H9 (cell line): ENCODE results near the gene PMAIP1. TPM values are rescaled to one million over a fixed set of nuclear protein-coding genes. Genes with fewer than 3 reads are reported as not detected.

ENCODE experiments used
- DNase-seq: peaks from one replicate; pipeline ENCODE4 v3.0.0-alpha.2; 2017
- H2AFZ ChIP-seq: one replicate; pipeline ENCODE4 v1.6.1; 2013; ENCODE audit warnings: mild to moderate bottlenecking, low read length, control low read depth, moderate library complexity
- H2AK5ac ChIP-seq: 2 replicates; pipeline ENCODE4 v1.6.1; 2013; ENCODE audit warnings: low read length, control low read depth, mixed read lengths; ENCODE audit not compliant: insufficient read length
- H2BK120ac ChIP-seq: one replicate; pipeline ENCODE4 v1.6.1; 2013; ENCODE audit warnings: low read depth, mild to moderate bottlenecking, low read length, control low read depth, inconsistent platforms; ENCODE audit not compliant: poor library complexity, severe bottlenecking
- H2BK12ac ChIP-seq: 2 replicates; pipeline ENCODE4 v1.6.1; 2013; ENCODE audit warnings: low read length, control low read depth, mixed read lengths, low read depth; ENCODE audit not compliant: insufficient read length
- H2BK15ac ChIP-seq: 2 replicates; pipeline ENCODE4 v1.6.1; 2013; ENCODE audit warnings: low read depth, low read length, control low read depth
- H2BK20ac ChIP-seq: one replicate; pipeline ENCODE4 v1.6.1; 2013; ENCODE audit warnings: low read depth, mild to moderate bottlenecking, low read length, control low read depth, inconsistent platforms; ENCODE audit not compliant: poor library complexity, severe bottlenecking
- H2BK5ac ChIP-seq: 2 replicates; pipeline ENCODE4 v1.6.1; 2013; ENCODE audit warnings: low read length, control low read depth, mixed read lengths; ENCODE audit not compliant: insufficient read length
- H3K14ac ChIP-seq: 2 replicates; pipeline ENCODE4 v1.6.1; 2013; ENCODE audit warnings: low read length, control low read depth; ENCODE audit not compliant: insufficient read depth
- H3K18ac ChIP-seq: 2 replicates; pipeline ENCODE4 v1.6.1; 2013; ENCODE audit warnings: low read depth, mild to moderate bottlenecking, mixed read lengths, low read length, control low read depth; ENCODE audit not compliant: insufficient read length
- H3K23ac ChIP-seq: 2 replicates; pipeline ENCODE4 v1.6.1; 2013; ENCODE audit warnings: low read length, control low read depth, mixed read lengths, low read depth; ENCODE audit not compliant: insufficient read length
- H3K23me2 ChIP-seq: 2 replicates; pipeline ENCODE4 v1.6.1; 2013; ENCODE audit warnings: low read depth, mild to moderate bottlenecking, mixed read lengths, low read length, control low read depth; ENCODE audit not compliant: insufficient read length, poor library complexity, severe bottlenecking
- H3K27ac ChIP-seq: 2 replicates; pipeline ENCODE4 v1.5.1; 2013; ENCODE audit warnings: low read length, control low read depth, mixed read lengths, low read depth; ENCODE audit not compliant: insufficient read length
- H3K27me3 ChIP-seq: 2 replicates; pipeline ENCODE4 v1.6.1; 2013; ENCODE audit warnings: low read length, control low read depth, inconsistent platforms; ENCODE audit not compliant: insufficient read depth
- H3K4ac ChIP-seq: 2 replicates; pipeline ENCODE4 v1.6.1; 2013; ENCODE audit warnings: low read depth, mild to moderate bottlenecking, control low read depth, inconsistent platforms, low read length, moderate library complexity
- H3K4me1 ChIP-seq: 2 replicates; pipeline ENCODE4 v1.6.1; 2013; ENCODE audit warnings: low read length, control low read depth, inconsistent platforms; ENCODE audit not compliant: insufficient read depth
- H3K4me2 ChIP-seq: 2 replicates; pipeline ENCODE4 v1.6.1; 2013; ENCODE audit warnings: low read length, control low read depth, mixed read lengths; ENCODE audit not compliant: insufficient read length, insufficient read depth
- H3K56ac ChIP-seq: 2 replicates; pipeline ENCODE4 v1.6.1; 2013; ENCODE audit warnings: low read depth, mild to moderate bottlenecking, mixed read lengths, low read length, control low read depth; ENCODE audit not compliant: insufficient read length
- H3K79me1 ChIP-seq: 2 replicates; pipeline ENCODE4 v1.6.1; 2013; ENCODE audit warnings: low read depth, mild to moderate bottlenecking, moderate library complexity, low read length, control low read depth, inconsistent platforms; ENCODE audit not compliant: insufficient read depth, poor library complexity, severe bottlenecking
- H3K79me2 ChIP-seq: 2 replicates; pipeline ENCODE4 v1.6.1; 2013; ENCODE audit warnings: low read length, control low read depth, inconsistent platforms; ENCODE audit not compliant: insufficient read depth
- H3K9ac ChIP-seq: 2 replicates; pipeline ENCODE4 v1.6.1; 2013; ENCODE audit warnings: low read length, control low read depth, mixed read lengths; ENCODE audit not compliant: insufficient read length; ENCODE audit errors: extremely low read depth
- H3K9me3 ChIP-seq: one replicate; pipeline ENCODE4 v1.6.1; 2013; ENCODE audit warnings: low read depth, low read length, inconsistent platforms; ENCODE audit not compliant: control insufficient read depth
- H3T11ph ChIP-seq: one replicate; pipeline ENCODE4 v1.6.1; 2013; ENCODE audit warnings: mild to moderate bottlenecking, low read length, control low read depth, inconsistent platforms
- H4K20me1 ChIP-seq: one replicate; pipeline ENCODE4 v1.6.1; 2013; ENCODE audit not compliant: control insufficient read depth, insufficient read length, insufficient read depth
- H4K5ac ChIP-seq: 2 replicates; pipeline ENCODE4 v1.6.1; 2013; ENCODE audit warnings: low read depth, mild to moderate bottlenecking, mixed read lengths, low read length, control low read depth; ENCODE audit not compliant: insufficient read length
- H4K8ac ChIP-seq: replicated peaks from 2 replicates; pipeline ENCODE4 v1.6.1; 2013; ENCODE audit warnings: low read length, control low read depth, mixed read lengths, low read depth; ENCODE audit not compliant: insufficient read length
- H4K91ac ChIP-seq: 2 replicates; pipeline ENCODE4 v1.6.1; 2013; ENCODE audit warnings: low read depth, mild to moderate bottlenecking, moderate library complexity, mixed read lengths, low read length, control low read depth; ENCODE audit not compliant: insufficient read length
- H3K27ac Mint-ChIP-seq, 3 experiments: 2 replicates in 2 of 3; 3 replicates in 1 of 3; pipeline ENCODE4 v1.8.0; 2020 to 2021; ENCODE audit warnings: mixed read lengths in 3 of 3, mild to moderate bottlenecking in 1 of 3, moderate library complexity in 1 of 3
- H3K27me3 Mint-ChIP-seq: 2 replicates; pipeline ENCODE4 v1.8.0; 2021; ENCODE audit warnings: low read depth, mild to moderate bottlenecking, moderate library complexity, mixed read lengths
- H3K36me3 Mint-ChIP-seq, 3 experiments: 2 replicates in 2 of 3; 3 replicates in 1 of 3; pipeline ENCODE4 v1.8.0; 2020 to 2021; ENCODE audit warnings: low read depth in 3 of 3, mixed read lengths in 3 of 3; ENCODE audit not compliant: insufficient read depth in 1 of 3
- H3K4me1 Mint-ChIP-seq, 2 experiments: 2 replicates each; pipeline ENCODE4 v1.8.0; 2020; ENCODE audit warnings: mixed read lengths in 2 of 2
- H3K4me3 Mint-ChIP-seq, 2 experiments: 2 replicates in 1 of 2; 3 replicates in 1 of 2; pipeline ENCODE4 v1.8.0; 2020 to 2021; ENCODE audit warnings: mild to moderate bottlenecking in 2 of 2, mixed read lengths in 2 of 2, moderate library complexity in 1 of 2
- H3K9me3 Mint-ChIP-seq, 2 experiments: 2 replicates in 1 of 2; 3 replicates in 1 of 2; pipeline ENCODE4 v1.8.0; 2020; ENCODE audit warnings: mild to moderate bottlenecking in 2 of 2, mixed read lengths in 2 of 2, moderate library complexity in 1 of 2
- CTCF ChIP-seq: fragments of 200-600 bp; sonication (generic); conservative IDR thresholded peaks from 3 replicates; pipeline ENCODE4 v1.8.0; 2021; ENCODE audit warnings: antibody characterized with exemption, mild to moderate bottlenecking
- WGBS: extraction: QIAGEN DNeasy Blood & Tissue Kit; methylation state at CpG from one replicate; pipeline ENCODE4 v1.1.7; 2013; ENCODE audit warnings: missing lambda C conversion rate, low lambda C conversion rate, mixed read lengths; ENCODE audit not compliant: insufficient read length; ENCODE audit errors: extremely low coverage; 5-methylcytosine and 5-hydroxymethylcytosine counted together
- total RNA-seq: library from RNA; stranded (reverse); gene quantifications from 2 replicates; pipeline ENCODE4 v1.2.1, GENCODE V29; 2021

The PMAIP1 gene
- total RNA-seq, 1 experiment from 2014 or later = 152 TPM

- H3T11ph ChIP-seq = no peak overlapping the region
- H2BK20ac ChIP-seq = no peak overlapping the region
- no peak overlapping the region for H3K27ac ChIP-seq
- H2BK120ac ChIP-seq = no peak overlapping the region
- no peak overlapping the region for H3K23ac ChIP-seq
- H3K23me2 ChIP-seq = no peaks in the 10 kb centered on the region
- Mint-ChIP-seq H3K36me3 (no peaks in the 10 kb centered on the region), H3K27me3 (no peaks in the 10 kb centered on the region), H3K9me3 (no peaks in the 10 kb centered on the region), H3K27ac (no peak overlapping the region), H3K4me3 (no peak overlapping the region), H3K4me1 (no peaks in the 10 kb centered on the region)
- no peaks in the 10 kb centered on the region for H3K79me2 ChIP-seq
- no peaks in the 10 kb centered on the region for H3K27me3 ChIP-seq
- no peak overlapping the region for H3K14ac ChIP-seq
- H3K79me1 ChIP-seq = no peaks in the 10 kb centered on the region
- no peak overlapping the region for H3K18ac ChIP-seq
- no CpG with 5 or more reads among the region's 4 CpGs for WGBS
- no peak overlapping the region for H2BK12ac ChIP-seq
- no peak overlapping the region for H3K9ac ChIP-seq
- H2BK5ac ChIP-seq = no peak overlapping the region
- H2AFZ ChIP-seq = no peak overlapping the region
- H3K56ac ChIP-seq = no peak overlapping the region
- H2BK15ac ChIP-seq = no peak overlapping the region
- no peak overlapping the region for H4K91ac ChIP-seq
- H3K4me1 ChIP-seq = no peaks in the 10 kb centered on the region
- H4K5ac ChIP-seq = no peak overlapping the region
- no peak for TF ChIP-seq CTCF
- no peak overlapping the region for H2AK5ac ChIP-seq
- no peak overlapping the region for H3K4ac ChIP-seq
- no peaks in the 10 kb centered on the region for H4K20me1 ChIP-seq
- no peak overlapping the region for H4K8ac ChIP-seq
- no peak overlapping the region for H3K4me2 ChIP-seq
- H3K9me3 ChIP-seq = no peaks in the 10 kb centered on the region
- DNase-seq = no peak
These were observed 51.8 kb downstream of the PMAIP1 start for GRCh38 chr18:59951591-59951990.
